ENCODE results near the gene KRT40.

Gene KRT40

GRCh38 chr17:40996829-40997228 lies 12.7 kb upstream of the KRT40 start:
- no peak for DNase-seq (ENCODE audit: low read depth)

- no peak for DNase-seq (ENCODE audit: low read depth)
Observed at GRCh38 chr17:40995116-40995515, 11.0 kb upstream of the KRT40 start.

- DNase-seq (ENCODE audit: low read depth), result no peak
Observed at GRCh38 chr17:40993839-40994238, 9.7 kb upstream of the KRT40 start, which contains the start of gene KRTAP3-3. TSS of gene KRTAP3-3 (minus strand) at chr17:40994164. CDS start at chr17:40994097, 67 bp downstream.

GRCh38 chr17:40993084-40993483 lies 9.0 kb upstream of the KRT40 start:
- DNase-seq (ENCODE audit: low read depth), result no peak

- DNase-seq (ENCODE audit: low read depth), result no peak
Observed at GRCh38 chr17:40992666-40993065, 8.5 kb upstream of the KRT40 start.

- DNase-seq (ENCODE audit: low read depth), result no peak
Observed at GRCh38 chr17:40986920-40987319, 2.8 kb upstream of the KRT40 start.

GRCh38 chr17:40981115-40981514 lies 3.0 kb downstream of the KRT40 start:
- DNase-seq (ENCODE audit: low read depth), result no peak

- no peak for DNase-seq (ENCODE audit: low read depth)
Observed at GRCh38 chr17:40980596-40980995, 3.5 kb downstream of the KRT40 start.

- DNase-seq (ENCODE audit: low read depth), result no peak
Observed at GRCh38 chr17:40980117-40980516, 4.0 kb downstream of the KRT40 start.

GRCh38 chr17:40978575-40979151 lies 5.5 kb downstream of the KRT40 start:
- DNase-seq (ENCODE audit: low read depth), result no peak

- DNase-seq (ENCODE audit: low read depth), result no peak
Observed at GRCh38 chr17:40975516-40975915, 8.6 kb downstream of the KRT40 start.

GRCh38 chr17:40974366-40974765 lies 9.8 kb downstream of the KRT40 start:
- DNase-seq (ENCODE audit: low read depth), result no peak

- no peak for DNase-seq (ENCODE audit: low read depth)
Observed at GRCh38 chr17:40967582-40967981, 16.5 kb downstream of the KRT40 start.

- no peak for DNase-seq (ENCODE audit: low read depth)
Observed at GRCh38 chr17:40966848-40967247, 17.3 kb downstream of the KRT40 start, which contains the start of gene KRT39. TSS of gene KRT39 (minus strand) at chr17:40966948. CDS start at chr17:40966856, 92 bp downstream.

- no peak for DNase-seq (ENCODE audit: low read depth)
Observed at GRCh38 chr17:40963838-40964237, 20.3 kb downstream of the KRT40 start.

- no peak for DNase-seq (ENCODE audit: low read depth)
Observed at GRCh38 chr17:40962059-40962561, 22.0 kb downstream of the KRT40 start.

- DNase-seq (ENCODE audit: low read depth), result no peak
Observed at GRCh38 chr17:40961591-40961990, 22.5 kb downstream of the KRT40 start.

GRCh38 chr17:40960144-40960543 lies 24.0 kb downstream of the KRT40 start:
- no peak for DNase-seq (ENCODE audit: low read depth)

GRCh38 chr17:40958086-40958953 lies 25.8 kb downstream of the KRT40 start:
- DNase-seq (ENCODE audit: low read depth), result no peak

GRCh38 chr17:40956401-40957254 lies 27.5 kb downstream of the KRT40 start:
- DNase-seq (ENCODE audit: low read depth), result no peak

- DNase-seq (ENCODE audit: low read depth), result no peak
Observed at GRCh38 chr17:40953881-40954280, 30.2 kb downstream of the KRT40 start.

- DNase-seq (ENCODE audit: low read depth), result no peak
Observed at GRCh38 chr17:40952661-40953060, 31.5 kb downstream of the KRT40 start.

Measured in activated gamma-delta T cell treated with anti-CD3 and anti-CD28 coated beads, Interleukin-2, amount 50 U/mL, for 16 hours (primary cell).